ENCODE data around the gene HHATL.

GRCh38 chr3:42704136-42704841 is 1.7 kb upstream of the HHATL start:
- TF ChIP-seq, protein P1, sequence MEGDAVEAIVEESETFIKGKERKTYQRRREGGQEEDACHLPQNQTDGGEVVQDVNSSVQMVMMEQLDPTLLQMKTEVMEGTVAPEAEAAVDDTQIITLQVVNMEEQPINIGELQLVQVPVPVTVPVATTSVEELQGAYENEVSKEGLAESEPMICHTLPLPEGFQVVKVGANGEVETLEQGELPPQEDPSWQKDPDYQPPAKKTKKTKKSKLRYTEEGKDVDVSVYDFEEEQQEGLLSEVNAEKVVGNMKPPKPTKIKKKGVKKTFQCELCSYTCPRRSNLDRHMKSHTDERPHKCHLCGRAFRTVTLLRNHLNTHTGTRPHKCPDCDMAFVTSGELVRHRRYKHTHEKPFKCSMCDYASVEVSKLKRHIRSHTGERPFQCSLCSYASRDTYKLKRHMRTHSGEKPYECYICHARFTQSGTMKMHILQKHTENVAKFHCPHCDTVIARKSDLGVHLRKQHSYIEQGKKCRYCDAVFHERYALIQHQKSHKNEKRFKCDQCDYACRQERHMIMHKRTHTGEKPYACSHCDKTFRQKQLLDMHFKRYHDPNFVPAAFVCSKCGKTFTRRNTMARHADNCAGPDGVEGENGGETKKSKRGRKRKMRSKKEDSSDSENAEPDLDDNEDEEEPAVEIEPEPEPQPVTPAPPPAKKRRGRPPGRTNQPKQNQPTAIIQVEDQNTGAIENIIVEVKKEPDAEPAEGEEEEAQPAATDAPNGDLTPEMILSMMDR (IDR thresholded peaks at IDR 0.05): no peak
- no peak for TF ChIP-seq POLR2AphosphoS5 (IDR thresholded peaks at IDR 0.05)
- no peak for TF ChIP-seq EP300 (IDR thresholded peaks at IDR 0.05)
- no peak for TF ChIP-seq POLR2A (IDR thresholded peaks at IDR 0.05)
